HG02938 (cell line): ENCODE data around the gene UBL3.

Experiments used
- ATAC-seq: cut with Tn5 transposase; IDR thresholded peaks from one replicate; pipeline ENCODE4 v1.9.1; 2021; ENCODE audit warnings: mild to moderate bottlenecking, moderate library complexity; ENCODE audit not compliant: unreplicated experiment

UBL3 gene

DNA sequence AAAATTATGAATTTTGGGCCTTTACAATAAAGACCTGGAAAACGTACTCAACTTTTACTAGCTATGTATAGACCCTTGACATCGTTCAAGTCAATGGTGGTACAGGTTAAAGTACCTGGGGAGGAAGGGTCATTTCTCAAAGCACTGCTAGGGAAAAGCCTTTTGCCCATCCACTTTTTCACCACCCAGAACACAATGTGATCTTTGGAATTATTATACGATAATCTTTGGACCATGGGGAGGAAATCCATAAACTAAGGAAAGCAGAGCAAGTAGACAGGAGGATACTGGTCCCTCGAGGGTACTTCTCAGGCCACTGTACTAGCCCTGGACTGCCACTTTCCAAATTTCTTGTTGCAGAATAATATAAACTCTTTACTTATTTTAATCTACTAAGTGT, 39.5 kb downstream of the UBL3 start:
- ATAC-seq, result no peak

DNA sequence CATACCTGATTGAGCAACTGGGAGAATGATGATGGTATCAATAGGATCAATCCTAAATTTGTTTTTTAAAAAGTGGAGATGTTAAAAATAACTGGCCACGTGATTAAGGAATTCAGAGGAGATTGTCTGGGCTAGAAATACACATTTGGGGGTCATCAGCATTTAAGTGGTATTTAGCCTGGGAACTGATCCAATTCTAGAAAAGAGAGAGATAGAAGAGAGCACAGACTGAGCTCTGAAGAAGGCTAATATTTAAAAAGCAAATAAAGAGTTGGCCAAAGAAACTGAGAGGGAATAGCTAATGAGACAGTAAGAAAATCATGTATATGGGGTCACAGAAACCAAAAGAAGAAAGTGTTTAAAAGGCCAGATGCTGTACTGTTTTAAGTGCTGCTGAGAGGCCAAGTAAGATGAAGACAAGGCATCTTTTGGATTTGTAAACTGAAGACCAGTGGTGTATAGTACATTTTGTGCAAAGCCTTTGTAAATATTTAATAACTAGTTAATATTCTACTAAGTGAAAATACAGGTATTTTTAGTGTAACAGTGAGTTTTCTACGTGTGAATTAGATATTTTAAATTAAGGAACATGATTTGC, 40.2 kb downstream of the UBL3 start:
- no peak for ATAC-seq

DNA sequence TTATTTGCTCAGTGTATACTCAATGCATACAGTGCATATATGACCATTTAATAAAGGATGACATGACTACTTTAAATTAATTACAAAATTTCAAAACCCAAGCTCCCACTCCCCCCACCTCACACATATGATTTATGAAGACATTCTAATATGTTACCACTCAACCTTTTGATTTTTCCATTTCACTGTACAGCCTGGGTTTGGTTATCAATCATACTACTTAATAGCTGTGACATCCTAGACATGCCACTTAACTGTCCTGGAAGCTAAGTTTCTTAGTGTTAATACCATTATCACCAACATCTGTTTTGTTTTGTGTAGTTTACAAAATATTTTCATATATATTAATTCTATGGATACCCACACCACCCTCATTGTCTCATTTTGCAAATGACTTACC, 42.2 kb downstream of the UBL3 start:
- no peak for ATAC-seq

DNA sequence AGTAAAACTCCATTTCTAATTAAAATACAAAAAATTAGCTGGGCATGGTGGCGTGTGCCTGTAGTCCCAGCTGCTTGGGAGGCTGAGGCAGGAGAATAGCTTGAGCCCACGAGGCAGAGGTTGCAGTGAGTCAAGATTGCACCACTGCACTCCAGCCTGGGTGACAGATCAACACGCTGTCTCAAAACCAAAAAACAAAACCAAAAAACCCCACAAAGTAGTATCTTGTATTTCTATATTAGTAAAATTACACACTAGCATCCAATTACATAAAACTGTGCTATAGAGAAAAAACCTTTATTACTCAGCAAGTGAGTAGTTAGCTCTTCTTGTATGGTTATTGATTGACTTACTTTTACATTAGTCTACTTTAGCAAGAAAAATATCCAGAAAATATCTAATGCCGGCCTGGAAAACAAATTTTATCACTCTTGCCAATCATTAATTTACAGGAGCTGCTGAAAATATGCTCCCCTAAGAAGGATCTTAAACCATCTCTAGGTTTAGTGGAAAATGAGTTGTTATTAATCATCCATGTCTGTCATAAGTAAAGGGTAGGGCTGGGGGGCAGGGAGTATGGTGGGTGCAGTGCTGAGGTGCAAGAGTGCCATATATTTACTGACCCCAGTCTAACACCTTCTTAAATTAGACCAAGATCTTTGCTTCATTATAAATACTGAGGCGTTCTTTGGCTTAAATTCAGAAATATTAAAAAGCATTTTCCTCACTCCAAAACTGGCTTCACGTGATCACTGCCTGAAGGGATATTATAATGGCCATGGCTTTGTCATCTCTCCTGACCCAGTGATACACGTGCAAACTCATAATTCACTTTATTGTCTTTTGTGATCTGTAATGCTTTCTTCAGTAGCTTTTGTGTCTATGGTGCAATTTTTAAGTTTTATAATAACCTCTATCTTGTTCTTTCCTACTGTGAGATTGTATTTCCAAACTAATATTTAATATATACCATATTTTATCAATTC, 44.1 kb downstream of the UBL3 start:
- ATAC-seq, result no peak

DNA sequence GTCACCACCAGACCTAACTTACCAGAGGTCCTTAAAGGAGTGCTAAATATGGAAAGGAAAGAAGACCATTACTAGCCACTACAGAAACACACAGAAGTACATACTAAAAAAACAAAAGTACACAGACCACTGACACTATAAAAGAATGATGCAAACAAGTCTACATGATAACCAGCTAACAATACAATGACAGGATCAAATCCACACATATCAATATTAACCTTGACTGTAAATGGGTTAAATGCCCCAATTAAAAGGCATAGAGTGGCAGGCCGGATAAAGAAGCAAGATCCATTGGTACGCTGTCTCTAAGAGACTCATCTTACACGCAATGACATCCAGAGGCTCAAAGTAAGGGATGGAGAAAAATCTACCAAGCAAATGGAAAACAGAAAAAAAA, 47.2 kb downstream of the UBL3 start:
- ATAC-seq, result no peak

DNA sequence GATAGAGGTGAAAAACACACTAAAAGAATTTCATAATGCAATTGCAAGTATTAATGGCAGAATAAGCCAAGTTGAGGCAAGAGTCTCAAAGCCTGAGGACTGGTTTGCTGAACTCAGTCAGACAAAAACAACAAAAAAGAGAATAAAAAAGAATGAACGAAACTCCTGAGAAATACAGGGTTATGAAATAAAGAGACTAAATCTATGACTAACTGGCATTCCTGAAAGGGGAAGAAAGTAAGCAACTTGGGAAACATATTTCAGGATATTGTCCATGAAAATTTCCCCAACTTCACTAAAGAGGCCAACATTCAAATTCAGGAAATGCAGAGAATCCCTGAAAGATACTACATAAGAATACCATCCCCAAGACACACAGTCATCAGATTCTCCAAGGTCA, 47.8 kb downstream of the UBL3 start:
- no peak for ATAC-seq

DNA sequence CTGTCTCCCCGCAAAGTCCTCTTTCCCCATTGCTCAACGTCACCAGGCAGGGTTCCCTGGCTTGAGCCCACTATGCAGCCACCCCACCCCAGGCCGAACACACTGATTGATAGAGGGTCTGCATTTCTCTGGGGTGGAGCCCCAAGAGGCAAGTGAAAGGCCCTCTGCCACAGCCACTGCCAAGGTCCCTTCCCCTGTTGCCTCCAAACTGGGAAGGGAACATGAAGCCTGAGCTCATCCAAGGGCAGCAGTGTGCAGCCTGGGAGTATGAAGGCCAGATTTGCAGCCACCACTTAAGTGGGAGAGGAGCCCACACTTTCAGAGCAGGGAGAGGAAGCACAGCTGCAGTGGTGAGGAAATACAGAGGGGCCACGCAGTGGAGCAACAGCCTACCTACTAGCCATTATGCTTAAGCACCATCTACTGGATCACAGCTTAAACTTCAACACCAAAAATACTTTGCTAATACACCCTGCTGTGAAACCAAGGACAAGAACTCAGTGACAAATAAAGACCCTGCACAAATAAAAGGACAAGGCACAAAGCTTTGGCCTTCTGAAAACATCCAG, 48.6 kb downstream of the UBL3 start:
- ATAC-seq, result no peak

DNA sequence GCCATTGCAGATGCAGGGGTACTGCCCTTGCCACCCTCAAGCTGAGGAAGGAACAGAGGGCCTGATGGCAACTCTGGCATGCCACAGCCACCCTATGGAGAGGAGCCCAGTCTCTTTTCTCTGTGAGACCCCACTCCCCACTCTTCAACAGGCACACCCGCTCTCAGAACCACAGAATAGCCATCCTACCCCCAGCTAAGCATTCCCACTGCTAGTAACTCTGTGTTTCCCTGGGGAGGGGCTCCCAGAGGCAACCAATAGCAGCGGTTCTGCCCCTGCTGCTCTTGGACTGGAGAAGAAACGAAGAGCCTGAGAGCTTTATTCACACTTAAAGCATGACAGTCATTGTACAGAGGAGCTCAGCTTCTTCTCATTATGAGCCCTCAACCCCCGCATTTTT, 49.3 kb downstream of the UBL3 start:
- ATAC-seq, result no peak

DNA sequence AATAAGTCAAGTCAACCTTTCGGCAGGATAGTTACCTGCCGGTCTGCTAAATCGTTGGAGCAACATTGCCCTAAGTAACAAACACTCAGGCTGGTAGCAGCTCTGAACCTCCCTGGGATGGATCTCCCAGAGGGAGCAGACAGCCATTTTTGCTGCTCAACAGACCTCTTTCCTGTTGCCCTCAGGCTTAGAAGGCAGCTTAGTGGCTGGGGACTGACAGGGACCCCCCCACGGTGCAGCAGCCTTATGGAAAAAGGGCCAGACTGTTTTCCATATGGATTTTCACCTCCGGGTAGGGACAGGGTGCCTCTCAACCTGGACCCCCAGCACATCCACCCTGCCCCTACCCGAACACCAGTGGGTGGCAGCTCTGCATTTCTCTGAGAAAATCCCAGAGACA, 49.7 kb downstream of the UBL3 start:
- no peak for ATAC-seq

DNA sequence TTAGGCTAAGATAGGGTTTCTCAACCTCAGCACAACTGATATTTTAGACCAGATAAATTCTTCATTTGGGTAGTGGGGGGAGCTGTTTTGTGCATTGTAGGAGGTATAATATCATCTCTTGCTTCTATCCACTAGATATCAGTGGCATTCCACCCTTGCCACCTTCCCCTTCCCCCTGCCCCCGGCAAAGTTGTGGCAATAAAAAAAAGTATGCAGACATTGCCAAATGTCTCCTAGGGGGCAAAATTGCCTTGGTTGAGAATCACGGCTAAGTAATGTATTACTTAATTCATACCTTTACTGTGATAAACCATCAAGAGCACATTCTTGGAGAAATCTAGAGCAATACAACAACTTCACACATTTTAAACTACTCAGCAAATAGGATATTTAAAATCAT, 51.4 kb downstream of the UBL3 start:
- ATAC-seq, result no peak

DNA sequence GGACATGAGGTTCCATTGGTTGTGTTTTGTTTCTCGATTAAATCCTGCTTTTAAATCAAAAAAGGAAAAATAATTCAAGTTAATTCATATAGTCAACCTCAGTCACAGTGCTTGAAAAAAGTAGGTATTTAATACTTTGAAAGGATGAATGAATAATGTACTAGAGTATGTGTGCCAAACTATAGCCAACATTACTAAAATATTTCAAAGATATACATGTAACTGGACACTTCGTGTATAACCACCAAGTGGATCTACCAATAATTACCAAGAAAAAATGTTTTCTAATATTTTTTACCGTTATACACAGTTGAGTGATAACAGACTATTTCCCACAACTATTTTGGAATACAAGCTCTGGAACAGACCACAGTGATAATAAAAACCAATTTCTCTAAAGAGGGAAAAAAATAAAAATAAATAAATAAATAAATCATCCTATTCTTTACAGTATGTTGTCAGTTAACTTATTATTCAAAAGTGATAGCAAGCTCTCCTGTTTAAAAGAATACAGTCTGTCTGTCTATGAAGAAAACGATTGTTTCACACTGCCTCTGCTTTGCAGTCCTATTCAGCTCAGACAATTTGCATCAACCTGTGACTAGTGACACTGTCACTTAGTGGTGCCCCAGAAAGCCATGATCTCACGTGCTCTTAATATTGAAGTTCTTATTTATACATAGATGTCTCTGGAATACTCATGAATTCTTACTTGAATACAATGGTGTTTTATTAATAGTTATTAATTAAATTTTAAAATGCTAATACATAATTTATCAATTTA, 58.2 kb downstream of the UBL3 start:
- no peak for ATAC-seq

DNA sequence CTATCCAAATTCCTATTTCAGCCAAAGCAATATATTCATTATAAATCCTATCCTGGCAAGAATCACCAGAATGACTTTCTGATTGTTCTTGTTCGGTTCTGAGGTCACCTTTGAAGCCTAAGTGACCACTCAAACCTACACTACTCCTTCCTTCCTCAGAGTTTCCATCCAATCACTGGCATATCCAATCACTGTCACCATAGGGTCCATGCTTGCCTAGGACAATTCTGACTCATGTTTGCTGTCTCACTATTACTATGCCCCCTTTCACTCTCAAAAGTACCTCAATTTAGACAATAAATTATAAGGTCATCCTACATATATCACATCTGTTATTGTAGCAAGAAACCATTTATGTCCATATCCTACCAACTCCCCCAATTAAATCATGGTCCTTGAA, 58.9 kb downstream of the UBL3 start:
- ATAC-seq, result no peak

DNA sequence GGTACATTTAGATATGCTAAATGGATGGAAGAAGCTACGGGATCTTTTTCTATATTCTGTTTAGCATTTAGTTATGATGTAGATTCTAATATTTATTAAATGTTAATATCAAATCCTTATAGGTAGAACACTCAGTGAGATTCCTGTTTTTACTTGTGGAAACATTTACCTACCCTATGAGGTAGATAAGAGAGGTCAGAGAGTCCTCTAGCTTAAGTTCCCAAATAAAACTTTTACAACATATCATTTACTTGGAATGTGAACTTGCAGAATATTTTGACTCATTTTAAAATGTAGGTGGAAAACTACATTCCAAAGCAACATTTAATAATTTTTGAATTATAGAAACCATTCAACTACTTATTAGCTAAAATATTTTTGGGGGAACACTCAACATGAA, 63.7 kb downstream of the UBL3 start:
- ATAC-seq, result no peak

DNA sequence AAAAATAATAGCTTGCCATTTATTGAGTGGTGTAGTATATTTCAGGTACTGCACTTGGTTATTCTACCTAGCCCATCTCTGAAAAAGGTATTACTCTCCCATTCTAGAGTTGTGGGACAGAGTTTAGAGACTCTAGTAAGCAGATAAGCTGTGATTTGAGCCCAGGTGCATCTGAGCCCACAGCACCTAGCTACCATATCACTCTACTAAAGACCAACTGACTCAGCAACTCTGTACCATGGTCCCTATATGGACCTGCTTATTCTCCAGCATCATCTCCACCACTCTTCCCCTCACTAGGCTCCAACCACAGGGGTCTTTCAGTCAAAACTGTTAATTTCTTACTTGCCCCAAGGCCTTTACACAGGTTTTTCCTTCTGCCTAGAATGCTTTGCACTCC, 64.4 kb downstream of the UBL3 start:
- ATAC-seq, result no peak

DNA sequence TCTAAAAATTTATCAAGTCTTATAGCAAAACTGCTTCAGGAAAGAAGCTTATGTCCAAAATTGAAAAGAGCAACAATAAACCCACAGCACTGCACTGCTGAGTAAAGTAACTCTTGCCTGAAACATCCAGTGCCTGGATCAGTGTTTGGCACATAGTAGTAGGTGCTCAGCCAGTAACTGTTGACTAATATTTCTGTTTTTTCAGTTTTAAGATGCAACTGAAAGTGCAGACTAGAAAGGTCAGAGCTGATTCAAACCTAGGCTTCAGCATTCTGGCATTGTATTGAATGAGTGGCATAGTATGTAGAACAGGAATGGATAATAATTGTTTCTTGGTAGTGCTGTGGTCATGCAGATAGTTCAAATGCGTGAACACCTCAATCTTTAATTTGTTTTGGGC, 67.6 kb downstream of the UBL3 start:
- no peak for ATAC-seq

DNA sequence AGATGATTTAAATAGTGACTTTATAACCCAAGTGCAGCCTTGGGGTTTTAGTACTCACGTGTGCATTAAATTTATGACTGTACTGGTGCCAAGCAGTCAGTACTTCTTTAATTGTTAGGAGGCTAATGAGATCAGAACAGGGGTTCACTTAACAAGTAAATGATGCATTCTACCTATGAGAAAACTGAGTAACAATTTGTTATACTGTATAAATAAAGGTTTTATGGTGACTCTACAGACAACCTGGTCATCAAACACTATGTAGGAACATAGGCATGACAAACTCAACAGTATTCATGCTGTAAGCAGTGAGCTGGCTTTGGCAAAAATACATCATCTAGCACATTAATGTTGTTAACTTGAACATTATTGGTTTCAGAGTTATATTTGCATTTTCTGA, 75.6 kb downstream of the UBL3 start:
- ATAC-seq, result no peak

DNA sequence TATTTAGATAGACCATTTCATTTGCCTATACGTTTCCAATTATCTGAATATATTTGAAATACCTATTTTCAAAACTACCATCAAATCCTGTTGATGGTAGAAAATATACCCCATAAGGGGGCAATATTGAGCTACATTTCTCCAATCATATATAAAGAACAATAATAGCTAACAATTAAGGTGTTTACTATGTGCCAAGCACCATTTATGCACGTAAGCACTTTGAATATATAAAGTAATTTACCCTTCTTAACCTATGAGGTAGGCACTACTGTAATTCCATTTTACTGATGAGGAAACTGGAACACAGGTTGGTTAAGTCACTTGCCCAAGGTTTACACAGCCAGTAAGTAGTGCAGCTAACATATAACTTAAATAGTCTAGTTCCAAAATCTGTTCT, 79.2 kb downstream of the UBL3 start:
- ATAC-seq, result no peak

DNA sequence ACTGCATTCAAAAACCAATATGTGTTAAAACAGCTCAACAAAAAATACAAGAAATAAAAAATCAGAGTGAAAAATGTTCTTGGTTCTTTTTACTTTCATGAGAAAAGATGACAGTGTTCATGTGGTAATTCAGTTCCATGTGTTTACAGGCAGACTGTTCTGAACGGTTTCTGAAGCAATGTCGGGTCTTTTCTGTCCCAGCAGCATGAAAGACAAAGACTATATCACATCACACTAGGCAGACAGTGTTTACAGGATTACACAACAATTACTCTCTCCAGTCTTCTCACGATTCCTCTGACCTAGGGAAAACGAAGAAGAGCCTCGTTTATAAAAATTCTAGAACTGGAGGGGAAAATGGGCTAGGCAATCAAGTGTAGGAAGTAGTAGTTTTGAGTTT, 83.4 kb downstream of the UBL3 start:
- ATAC-seq, result no peak

DNA sequence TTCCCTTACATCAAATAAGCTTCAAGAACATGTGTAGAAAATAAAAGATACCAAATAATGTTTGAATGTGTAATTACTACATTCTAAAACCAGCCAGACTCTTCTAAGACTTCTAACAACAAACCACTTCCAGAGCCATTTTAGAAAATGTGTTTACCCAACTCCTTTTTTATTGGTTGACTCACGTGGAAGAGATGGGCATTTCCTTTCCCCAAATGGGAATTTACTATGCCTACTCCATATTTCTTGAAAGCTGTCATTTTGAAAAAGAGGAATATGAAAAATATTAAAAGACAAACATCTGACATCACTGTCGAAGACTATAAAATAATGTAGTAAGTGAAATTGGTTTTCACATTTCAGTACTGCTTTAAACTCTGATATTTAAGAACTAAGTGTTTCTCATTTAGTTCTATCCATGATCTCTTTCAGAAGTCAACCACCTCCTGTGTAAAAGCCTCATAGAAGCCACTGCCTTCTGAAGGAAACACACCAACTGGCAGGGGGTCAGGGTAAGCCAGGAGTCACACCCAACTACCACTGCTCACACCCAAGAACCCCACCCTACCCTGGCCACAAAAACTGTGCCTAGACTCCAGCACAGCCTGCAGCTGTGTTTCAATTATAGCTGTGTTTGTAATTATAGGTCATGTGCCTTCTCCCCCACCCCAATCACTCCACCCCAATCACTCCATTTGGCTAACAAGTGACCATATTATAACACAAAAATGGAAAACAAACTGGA, 86.8 kb downstream of the UBL3 start:
- no peak for ATAC-seq

DNA sequence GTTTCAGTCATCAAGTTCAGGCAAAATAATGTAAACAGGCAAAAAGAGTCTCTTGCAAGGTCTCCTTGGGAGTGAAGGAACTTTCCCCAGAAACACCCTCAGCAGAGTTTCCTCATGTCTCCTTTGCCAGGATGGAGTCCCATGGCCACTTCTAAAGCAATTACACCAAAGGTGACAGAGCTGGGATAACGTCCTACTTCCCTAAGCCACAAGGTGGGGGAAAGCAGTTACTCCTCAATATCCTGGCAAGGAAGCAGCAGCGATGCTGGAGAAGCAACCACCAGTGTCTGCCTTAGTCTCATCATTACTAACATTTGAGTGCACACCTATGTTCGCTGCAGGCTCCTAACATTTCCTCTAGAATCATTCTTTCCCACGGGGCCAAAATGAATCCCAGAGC, 88.6 kb downstream of the UBL3 start:
- ATAC-seq, result no peak

DNA sequence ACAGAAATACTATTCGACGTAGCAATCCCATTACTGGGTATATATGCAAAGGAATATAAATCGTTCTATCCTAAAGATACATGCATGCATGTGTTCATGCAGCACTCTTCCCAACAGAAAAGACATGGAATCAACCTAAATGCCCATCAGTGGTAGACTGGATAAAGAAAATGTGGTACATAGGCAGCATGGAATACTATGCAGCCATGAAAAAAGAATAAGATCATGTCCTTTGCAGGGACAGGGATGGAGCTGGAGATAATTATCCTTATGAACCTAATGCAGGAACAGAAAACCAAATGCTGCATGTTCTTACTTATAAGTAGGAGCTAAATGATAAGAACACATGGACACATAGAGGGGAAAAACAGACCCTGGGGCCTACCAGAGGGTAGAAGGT, 89.3 kb downstream of the UBL3 start:
- ATAC-seq, result no peak
